Ovary (tissue), 9 donors: ENCODE measurements around the gene TMIGD1. TPM values are rescaled to one million over a fixed set of nuclear protein-coding genes. Genes with fewer than 3 reads are reported as not detected.

Experiments used
- DNase-seq, 5 donors: peaks; one replicate each; pipeline ENCODE4 v3.0.0-alpha.2; 2019 to 2020
- H3K27ac ChIP-seq, 2 donors: fragments of 200-600 bp; one replicate each; pipeline versions ENCODE4 v1.5.1 to v1.8.0; 2019 to 2022
- H3K27me3 ChIP-seq: fragments of 200-600 bp; one replicate; pipeline ENCODE4 v1.8.0; 2022
- H3K36me3 ChIP-seq: fragments of 200-600 bp; sonication (generic); one replicate; pipeline ENCODE4 v1.5.1; 2019
- H3K4me1 ChIP-seq: one replicate; pipeline ENCODE4 v1.8.1; 2013; ENCODE audit warnings: mild to moderate bottlenecking, moderate library complexity; ENCODE audit not compliant: insufficient read depth
- H3K4me3 ChIP-seq: fragments of 200-600 bp; sonication (generic); one replicate; pipeline ENCODE4 v1.5.1; 2017
- H3K9me3 ChIP-seq, 2 donors: fragments of 200-600 bp in 1 of 2; sonication (generic) in 1 of 2; one replicate each; pipeline versions ENCODE4 v1.5.1 to v1.8.1; 2013 to 2019; ENCODE audit warnings: mild to moderate bottlenecking in 1 of 2, moderate library complexity in 1 of 2
- CTCF ChIP-seq, 3 donors: fragments of 450-650 bp in 2 of 3; fragments of 200-600 bp in 1 of 3; IDR thresholded peaks; one replicate each; pipeline versions ENCODE4 v1.5.1 to v1.8.0; 2016 to 2022; ENCODE audit warnings: antibody characterized with exemption in 3 of 3, mild to moderate bottlenecking in 1 of 3
- EP300 ChIP-seq: sonication (generic); formaldehyde crosslinking; IDR thresholded peaks from one replicate; pipeline ENCODE4 v1.6.1; 2017; ENCODE audit warnings: antibody characterized with exemption
- POLR2A ChIP-seq: fragments of 450-650 bp; IDR thresholded peaks from one replicate; pipeline ENCODE4 v1.6.1; 2017; ENCODE audit warnings: antibody characterized with exemption, mild to moderate bottlenecking, moderate library complexity
- WGBS, 3 donors: extraction: QIAGEN DNeasy Blood & Tissue Kit in 1 of 3; methylation state at CpG; one replicate each; pipeline versions ENCODE4 v1.1.5 to v1.1.7; 2013 to 2017; 5-methylcytosine and 5-hydroxymethylcytosine counted together
- intact Hi-C, 4 donors: fragments of 100-400 bp; cut with DNase I; formaldehyde crosslinking; loops; one replicate each; pipeline versions ENCODE4 v1.11.0 to v1.15.1; 2022 to 2023
- polyA plus RNA-seq, 2 donors: library from polyadenylated mRNA; stranded (reverse); fragments of 200-250 nt in 1 of 2; fragments of 350-450 nt in 1 of 2; fragmentation: Illumina TruSeq in 1 of 2; extraction: RNeasy Lipid Tissue Mini Kit (QIAGEN cat#74804) in 1 of 2; gene quantifications; one replicate each; pipeline ENCODE4 v1.2.3, GENCODE V29; 2013 to 2014
- total RNA-seq, 7 donors: library from RNA; depleted of rRNA in 2 of 7; stranded (reverse); fragments of >200 nt in 2 of 7; fragmentation: NEBNext Ultra II Directional in 3 of 7; extraction: Animal tissue kit (Norgen Biotek cat#: 25700) in 3 of 7; gene quantifications; one replicate each; pipeline versions ENCODE4 v1.1.0 to v1.2.4, GENCODE V29; 2016 to 2023
- donor health status: DM: no; HTN: no; CAD: no; lungs with moderate emphysema.
- donor health status: DM: no; HTN: no; CAD: no.
- donor health status: Bipolar disorder and iron deficiency.
- donor health status: DM: yes; HTN: yes; CAD: no.
- donor health status: DM: no; HTN: no; CAD: no.
- donor health status: DM: yes; HTN: yes; CAD: no.

TMIGD1 gene
- total and polyA plus RNA-seq, 9 donors = 0.36 TPM; not detected in 8

GRCh38 chr17:30378241-30378824, 44.5 kb upstream of the TMIGD1 start:
- DNase-seq = peak; percentile 24 to 53 (median 42)
- Histone ChIP-seq H3K4me1 (peaks cover 4% of the 10 kb centered on the region), H3K9me3 (no peaks in the 10 kb centered on the region), H3K27ac (peak overlapping the region; percentile 32 to 73), H3K27me3 (no peaks in the 10 kb centered on the region), H3K36me3 (no peaks in the 10 kb centered on the region), H3K4me3 (peak overlapping the region; percentile 88)
- TF ChIP-seq POLR2A (no peak), CTCF (IDR thresholded peaks at IDR 0.05) (no peak)
- intact Hi-C loops = loop anchor here in 1 of 4 donors (5.0 kb wide), 1 partner anchor 261 kb away; the partner anchor contains the start of gene NSRP1
- 2 to 3% (median 2%) methylated on average over 31 of the region's 31 CpGs for WGBS, 3 donors

- TF ChIP-seq POLR2A (no peak), CTCF (IDR thresholded peaks at IDR 0.05) (no peak), EP300 (no peak)
- Histone ChIP-seq H3K4me1 (peaks cover 4% of the 10 kb centered on the region), H3K36me3 (no peaks in the 10 kb centered on the region), H3K27me3 (no peaks in the 10 kb centered on the region), H3K9me3 (no peaks in the 10 kb centered on the region), H3K4me3 (peak overlapping the region; percentile 88), H3K27ac (no peak overlapping the region)
- 70 to 73% (median 72%) methylated on average over 11 of the region's 11 CpGs for WGBS, 3 donors
- no peak for DNase-seq
- intact Hi-C loops = loop anchor here in 1 of 4 donors (5.0 kb wide), 1 partner anchor 260 kb away; the partner anchor contains the start of gene NSRP1
Observed at GRCh38 chr17:30377574-30378240, 43.9 kb upstream of the TMIGD1 start.

GRCh38 chr17:30376621-30377452, 43.0 kb upstream of the TMIGD1 start:
- intact Hi-C loops = loop anchor here in 1 of 4 donors (5.0 kb wide), 1 partner anchor 260 kb away; the partner anchor contains the start of gene NSRP1

More at GRCh38 chr17:30376621-30377452, 43.0 kb upstream of the TMIGD1 start:
- no peaks in the 10 kb centered on the region for H3K9me3 ChIP-seq
- no peaks in the 10 kb centered on the region for H3K36me3 ChIP-seq
- H3K4me3 ChIP-seq = no peak overlapping the region
- TF ChIP-seq POLR2A (no peak), CTCF (IDR thresholded peaks at IDR 0.05) (no peak), EP300 (no peak)
- H3K27ac ChIP-seq = no peak overlapping the region
- peak; percentile 29 to 52 (median 36) for DNase-seq
- no peaks in the 10 kb centered on the region for H3K27me3 ChIP-seq
- WGBS, 3 donors = 35 to 41% (median 36%) methylated on average over 12 of the region's 12 CpGs
- H3K4me1 ChIP-seq = peaks cover 4% of the 10 kb centered on the region
